Measurements from ENCODE around the gene RXRA. TPM values are rescaled to one million over a fixed set of nuclear protein-coding genes. Genes with fewer than 3 reads are reported as not detected.

The RXRA gene
- total RNA-seq, 1 experiment from 2014 or later, result 31.6 TPM

- in situ Hi-C loops (cut with HindIII; ENCODE audit: low pct_unique_long_range_greater_than_20kb, low sequenced_read_pairs), result no loop called here
- no peak for ATAC-seq
- Histone ChIP-seq H3K9me3 (ENCODE audit: control insufficient read depth, insufficient read depth, low read depth, low read length) (no peaks in the 10 kb centered on the region), H3K27ac (ENCODE audit: low read length) (no peak overlapping the region), H3K4me1 (ENCODE audit: control insufficient read depth, insufficient read depth, low read length) (peaks cover 8% of the 10 kb centered on the region), H3K36me3 (ENCODE audit: control insufficient read depth, insufficient read depth, low read length) (no peaks in the 10 kb centered on the region), H3K27me3 (ENCODE audit: control insufficient read depth, insufficient read depth, low read length) (no peaks in the 10 kb centered on the region), H3K4me3 (ENCODE audit: low read depth in 2 of 2, low read length in 2 of 2) (no peak overlapping the region)
- BruUV-seq (replicated peaks), result no TSS peak
- intact Hi-C loops (cut with micrococcal nuclease; ENCODE audit: unreplicated experiment), result loop anchor here (10.0 kb wide), 1 partner anchor 145 kb away; no protein-coding TSS in a partner anchor
- POLR2A ChIA-PET, result interaction anchor here (0.6 kb wide), 1 partner anchor 14 kb away, joined by 3 read pairs; no protein-coding TSS in a partner anchor
- DNase-seq (ENCODE audit: low read depth, low spot score), result no peak
- TF ChIP-seq TCF7L2 (IDR thresholded peaks at IDR 0.05; ENCODE audit: low read depth, low read length), result no peak
- no peak for TF ChIP-seq CTCF (IDR thresholded peaks at IDR 0.05)
- no peak for TF ChIP-seq SIN3A (IDR thresholded peaks at IDR 0.05; ENCODE audit: borderline replicate concordance, insufficient read depth, low read depth, low read length)
- no peak for TF ChIP-seq REST (IDR thresholded peaks at IDR 0.05; ENCODE audit: insufficient read depth in 1 of 2, low read depth in 2 of 2, low read length in 1 of 2)
- no peak for TF ChIP-seq POLR2AphosphoS5 (IDR thresholded peaks at IDR 0.05; ENCODE audit: low read depth, low read length)
- CTCF ChIA-PET, result no interaction called here
Observed at GRCh38 chr9:134320126-134320867, 6.0 kb upstream of the RXRA start.

- ChIA-PET POLR2A (no interaction called here), CTCF (no interaction called here)
- no peak for TF ChIP-seq CTCF (IDR thresholded peaks at IDR 0.05)
- TF ChIP-seq TCF7L2 (IDR thresholded peaks at IDR 0.05; ENCODE audit: low read depth, low read length), result no peak
- no peak for TF ChIP-seq POLR2AphosphoS5 (IDR thresholded peaks at IDR 0.05; ENCODE audit: low read depth, low read length)
- TF ChIP-seq REST (IDR thresholded peaks at IDR 0.05; ENCODE audit: insufficient read depth in 1 of 2, low read depth in 2 of 2, low read length in 1 of 2), result no peak
- TF ChIP-seq SIN3A (IDR thresholded peaks at IDR 0.05; ENCODE audit: borderline replicate concordance, insufficient read depth, low read depth, low read length), result no peak
- no peaks in the 10 kb centered on the region for H3K27me3 ChIP-seq (ENCODE audit: control insufficient read depth, insufficient read depth, low read length)
- H3K9me3 ChIP-seq (ENCODE audit: control insufficient read depth, insufficient read depth, low read depth, low read length), result no peaks in the 10 kb centered on the region
- H3K27ac ChIP-seq (ENCODE audit: low read length), result no peak overlapping the region
- no peak for ATAC-seq
- intact Hi-C loops (cut with micrococcal nuclease; ENCODE audit: unreplicated experiment), result loop anchor here (10.0 kb wide), 1 partner anchor 146 kb away; no protein-coding TSS in a partner anchor
- DNase-seq (ENCODE audit: low read depth, low spot score), result no peak
- no peaks in the 10 kb centered on the region for H3K36me3 ChIP-seq (ENCODE audit: control insufficient read depth, insufficient read depth, low read length)
- no TSS peak for BruUV-seq (replicated peaks)
- no peak overlapping the region for H3K4me3 ChIP-seq (ENCODE audit: low read depth in 2 of 2, low read length in 2 of 2)
- peaks cover 8% of the 10 kb centered on the region for H3K4me1 ChIP-seq (ENCODE audit: control insufficient read depth, insufficient read depth, low read length)
- in situ Hi-C loops (cut with HindIII; ENCODE audit: low pct_unique_long_range_greater_than_20kb, low sequenced_read_pairs), result no loop called here
Observed at GRCh38 chr9:134320868-134321471, 5.3 kb upstream of the RXRA start.

All from Panc1 (cell line).